Stimulated activated CD4-positive, alpha-beta T cell treated with anti-CD3 and anti-CD28 coated beads, TNF-alpha, amount 100 ng/mL, for 1 hour (primary cell): Measurements from ENCODE around the gene RALY.

Experiments
- DNase-seq, 3 donors: peaks; one replicate each; pipeline ENCODE4 v3.0.0-alpha.2; 2020; ENCODE audit warnings: low read depth in 3 of 3, low spot score in 1 of 3

RALY gene

GRCh38 chr20:33993576-33994221 is at the start of gene RALY:
TSS of gene RALY (plus strand) at chr20:33993911. CDS start at chr20:34072075, 78,164 bp downstream.
- peak; percentile 25 to 93 (median 93) for DNase-seq

GRCh38 chr20:33944914-33945313 is 48.8 kb upstream of the RALY start:
- DNase-seq, result no peak

- DNase-seq, result no peak
Observed at GRCh38 chr20:33945391-33946081, 48.2 kb upstream of the RALY start.

- DNase-seq, result no peak
Observed at GRCh38 chr20:33947709-33948295, 45.9 kb upstream of the RALY start.

- DNase-seq, result no peak
Observed at GRCh38 chr20:33948480-33948879, 45.2 kb upstream of the RALY start.

- no peak for DNase-seq
Observed at GRCh38 chr20:33951171-33951570, 42.5 kb upstream of the RALY start.

- no peak for DNase-seq
Observed at GRCh38 chr20:33954504-33954903, 39.2 kb upstream of the RALY start.

- no peak for DNase-seq
Observed at GRCh38 chr20:33963751-33964150, 30.0 kb upstream of the RALY start.

GRCh38 chr20:33964441-33964840 is 29.3 kb upstream of the RALY start:
- DNase-seq, result no peak

GRCh38 chr20:33967126-33967525 is 26.6 kb upstream of the RALY start:
- no peak for DNase-seq

GRCh38 chr20:33969563-33969962 is 24.1 kb upstream of the RALY start:
- DNase-seq, result no peak

- DNase-seq, result no peak
Observed at GRCh38 chr20:33970229-33970628, 23.5 kb upstream of the RALY start.

GRCh38 chr20:33971147-33971975 is 22.4 kb upstream of the RALY start:
- DNase-seq, result no peak

GRCh38 chr20:33976959-33977358 is 16.8 kb upstream of the RALY start:
- DNase-seq, result no peak

- no peak for DNase-seq
Observed at GRCh38 chr20:33977535-33977934, 16.2 kb upstream of the RALY start.

GRCh38 chr20:33979094-33979493 is 14.6 kb upstream of the RALY start:
- DNase-seq, result no peak

- DNase-seq, result no peak
Observed at GRCh38 chr20:33981347-33981746, 12.4 kb upstream of the RALY start.

GRCh38 chr20:33981964-33982363 is 11.7 kb upstream of the RALY start:
- no peak for DNase-seq

GRCh38 chr20:33983371-33983770 is 10.3 kb upstream of the RALY start:
- DNase-seq, result no peak

- no peak for DNase-seq
Observed at GRCh38 chr20:33984182-33984719, 9.5 kb upstream of the RALY start.

- DNase-seq, result no peak
Observed at GRCh38 chr20:33985280-33985679, 8.4 kb upstream of the RALY start.
